ENCODE measurements around the gene HIVEP3.
"Not testable (repeated sequence)": the region's sequence is repeated elsewhere in the genome, so short reads cannot be mapped to it uniquely, and the experiment has no call there.

HIVEP3 gene

DNA sequence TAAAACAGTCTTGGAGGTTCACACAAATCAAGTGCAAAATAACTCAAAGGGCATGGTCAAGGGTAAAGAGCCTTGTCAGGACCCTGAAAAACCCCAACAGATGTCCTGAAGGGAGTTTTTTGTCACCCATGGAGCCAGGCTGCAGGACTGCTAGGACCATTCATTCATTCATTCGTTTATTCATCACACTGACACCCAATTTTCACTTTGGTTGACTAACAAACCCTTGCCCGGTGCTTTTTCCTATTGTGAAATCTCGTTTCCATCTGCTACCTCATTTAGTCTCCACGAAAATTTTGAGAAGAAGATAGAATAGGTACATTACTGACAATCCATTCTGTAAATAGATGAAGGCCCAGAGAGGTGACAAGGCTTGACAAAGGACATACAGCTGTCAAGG, 216.0 kb downstream of the HIVEP3 start:
- no peak for DNase-seq (ENCODE audit: low read depth, low spot score)
- H3K27ac ChIP-seq: no peak overlapping the region

DNA sequence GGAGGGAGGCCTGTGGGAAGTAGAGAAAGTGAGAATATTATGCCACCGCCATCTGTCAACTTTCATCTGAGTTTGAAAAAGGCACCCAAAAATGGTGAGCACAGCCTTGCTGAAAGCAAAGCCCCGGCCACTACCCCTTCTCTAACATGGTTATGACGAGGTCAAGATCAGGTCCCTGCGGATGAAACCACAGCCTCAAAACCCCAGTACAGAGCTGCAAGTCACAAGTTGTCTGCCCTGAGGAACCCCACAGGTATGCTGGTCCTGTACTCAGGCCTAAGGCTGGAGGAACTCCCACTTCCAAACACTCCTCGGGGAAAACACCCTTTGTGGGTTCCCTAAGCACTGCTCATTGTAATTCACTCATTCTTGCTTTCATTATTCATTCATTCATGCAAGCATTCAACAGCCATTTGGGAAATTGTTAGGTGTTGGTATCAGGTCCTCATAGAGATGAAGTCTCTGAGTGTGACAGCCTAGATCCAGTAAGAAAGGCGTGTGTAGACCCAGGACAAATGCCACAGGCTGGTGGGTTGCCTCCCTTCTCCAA, 217.7 kb downstream of the HIVEP3 start:
- H3K27ac ChIP-seq: no peak overlapping the region
- no peak for DNase-seq (ENCODE audit: low read depth, low spot score)

DNA sequence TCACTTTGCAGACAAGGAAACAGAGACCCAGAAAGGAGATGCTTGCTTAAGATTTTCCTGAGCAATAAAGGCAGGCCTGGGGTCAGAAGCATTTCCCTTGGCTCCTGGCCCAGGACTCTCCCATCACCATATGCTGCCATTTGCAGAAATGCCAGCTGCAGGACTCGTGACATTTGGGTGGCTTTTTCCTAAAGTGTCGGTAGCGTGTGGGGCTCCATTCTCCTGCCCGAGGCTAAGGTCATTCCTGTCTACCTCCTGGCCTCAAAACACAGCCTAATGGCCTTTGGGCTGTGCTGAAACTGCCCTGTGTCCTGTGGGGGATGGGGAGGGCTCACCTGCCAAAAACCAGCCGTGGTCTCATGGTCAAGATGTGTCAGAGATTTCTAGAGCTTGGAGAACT, 218.1 kb downstream of the HIVEP3 start:
- H3K27ac ChIP-seq: no peak overlapping the region
- DNase-seq (ENCODE audit: low read depth, low spot score): no peak

GRCh38 chr1:41699861-41700248, 218.9 kb downstream of the HIVEP3 start:
- H3K27ac ChIP-seq: no peak overlapping the region

GRCh38 chr1:41698916-41699860, 219.5 kb downstream of the HIVEP3 start:
- DNase-seq (ENCODE audit: low read depth, low spot score): no peak
- no peak overlapping the region for H3K27ac ChIP-seq

More at GRCh38 chr1:41699861-41700248, 218.9 kb downstream of the HIVEP3 start:
- DNase-seq (ENCODE audit: low read depth, low spot score): no peak

DNA sequence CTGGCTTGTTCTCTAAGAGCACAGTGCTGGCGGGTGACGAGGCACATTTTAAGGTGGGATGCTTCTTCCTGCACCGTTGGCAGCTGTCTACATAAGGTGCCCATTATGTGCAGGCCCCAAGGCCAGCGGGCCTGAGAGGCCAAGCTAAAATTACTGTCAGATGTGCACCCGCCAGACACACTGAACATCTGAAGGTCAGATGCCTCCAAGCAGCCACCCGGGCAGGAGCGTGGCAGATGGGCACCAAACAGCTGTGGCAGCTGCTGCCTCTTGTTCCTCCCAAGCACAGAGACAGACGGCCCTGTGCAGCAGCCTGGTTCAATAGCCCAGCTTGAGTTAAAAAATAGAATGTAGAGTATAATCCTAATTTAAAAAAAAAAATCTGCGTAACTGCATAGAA, 222.3 kb downstream of the HIVEP3 start:
- no peak overlapping the region for H3K27ac ChIP-seq
- no peak for DNase-seq (ENCODE audit: low read depth, low spot score)

DNA sequence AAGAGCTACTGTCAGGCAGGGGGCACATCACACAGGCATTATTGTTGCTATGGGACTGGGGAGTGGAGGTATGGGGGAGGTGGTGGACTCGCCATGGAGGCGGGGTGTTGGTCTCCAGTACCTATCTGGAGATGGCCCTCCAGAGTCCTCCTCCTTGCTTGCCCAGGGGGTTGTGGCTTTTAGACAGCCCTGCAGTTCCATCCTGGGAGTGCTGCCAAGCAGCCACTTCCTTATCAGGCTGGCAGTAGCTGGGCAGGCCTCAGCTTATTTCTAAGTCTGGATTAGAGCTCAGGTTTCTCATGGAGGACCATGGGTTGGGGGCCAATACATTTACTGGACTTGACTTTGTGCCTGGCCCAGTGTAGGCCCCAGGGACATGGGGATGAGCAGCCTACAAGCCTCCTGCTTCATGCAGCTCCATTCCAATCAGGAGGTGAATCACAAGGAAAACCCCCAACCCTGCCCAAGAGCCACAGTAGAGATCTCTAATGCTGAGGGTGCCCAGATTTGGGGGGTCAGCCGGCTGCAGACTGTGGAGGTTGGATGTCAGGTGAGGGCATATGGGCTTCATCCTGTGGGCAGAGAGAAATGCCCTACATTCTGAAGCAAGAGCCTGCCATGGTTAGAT, 223.5 kb downstream of the HIVEP3 start:
- DNase-seq (ENCODE audit: low read depth, low spot score): no peak
- H3K27ac ChIP-seq: no peak overlapping the region

GRCh38 chr1:41691966-41692365, 226.8 kb downstream of the HIVEP3 start:
- DNase-seq (ENCODE audit: low read depth, low spot score); H3K27ac ChIP-seq: not testable (repeated sequence)

DNA sequence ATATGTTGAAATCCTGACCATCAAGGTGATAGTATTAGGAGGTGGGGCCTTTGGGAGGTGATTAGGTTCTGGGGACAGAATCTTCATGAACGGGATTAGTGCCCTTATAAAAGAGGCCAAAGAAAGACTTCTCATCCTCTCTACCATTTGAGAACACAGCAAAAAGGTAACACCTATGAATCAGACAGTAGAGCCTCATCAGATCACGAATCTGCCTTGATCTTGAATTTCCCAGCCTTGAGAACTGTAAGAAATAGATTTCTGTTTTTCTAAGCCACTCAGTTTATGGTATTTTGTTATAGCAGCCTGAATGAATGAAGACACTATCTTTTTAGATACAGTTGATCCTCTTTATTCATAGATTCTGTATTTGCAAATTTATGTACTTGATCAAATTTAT, 227.3 kb downstream of the HIVEP3 start:
- no peak for DNase-seq (ENCODE audit: low read depth, low spot score)
- H3K27ac ChIP-seq: no peak overlapping the region

GRCh38 chr1:41690331-41690730, 228.4 kb downstream of the HIVEP3 start:
- no peak for DNase-seq (ENCODE audit: low read depth, low spot score)
- no peak overlapping the region for H3K27ac ChIP-seq

GRCh38 chr1:41689558-41689981, 229.2 kb downstream of the HIVEP3 start:
- H3K27ac ChIP-seq: no peak overlapping the region
- no peak for DNase-seq (ENCODE audit: low read depth, low spot score)

- no peak overlapping the region for H3K27ac ChIP-seq
- DNase-seq (ENCODE audit: low read depth, low spot score): no peak
Observed at GRCh38 chr1:41689139-41689538, 229.6 kb downstream of the HIVEP3 start.

- H3K27ac ChIP-seq: no peak overlapping the region
- no peak for DNase-seq (ENCODE audit: low read depth, low spot score)
Observed at GRCh38 chr1:41687007-41687406, 231.7 kb downstream of the HIVEP3 start.

DNA sequence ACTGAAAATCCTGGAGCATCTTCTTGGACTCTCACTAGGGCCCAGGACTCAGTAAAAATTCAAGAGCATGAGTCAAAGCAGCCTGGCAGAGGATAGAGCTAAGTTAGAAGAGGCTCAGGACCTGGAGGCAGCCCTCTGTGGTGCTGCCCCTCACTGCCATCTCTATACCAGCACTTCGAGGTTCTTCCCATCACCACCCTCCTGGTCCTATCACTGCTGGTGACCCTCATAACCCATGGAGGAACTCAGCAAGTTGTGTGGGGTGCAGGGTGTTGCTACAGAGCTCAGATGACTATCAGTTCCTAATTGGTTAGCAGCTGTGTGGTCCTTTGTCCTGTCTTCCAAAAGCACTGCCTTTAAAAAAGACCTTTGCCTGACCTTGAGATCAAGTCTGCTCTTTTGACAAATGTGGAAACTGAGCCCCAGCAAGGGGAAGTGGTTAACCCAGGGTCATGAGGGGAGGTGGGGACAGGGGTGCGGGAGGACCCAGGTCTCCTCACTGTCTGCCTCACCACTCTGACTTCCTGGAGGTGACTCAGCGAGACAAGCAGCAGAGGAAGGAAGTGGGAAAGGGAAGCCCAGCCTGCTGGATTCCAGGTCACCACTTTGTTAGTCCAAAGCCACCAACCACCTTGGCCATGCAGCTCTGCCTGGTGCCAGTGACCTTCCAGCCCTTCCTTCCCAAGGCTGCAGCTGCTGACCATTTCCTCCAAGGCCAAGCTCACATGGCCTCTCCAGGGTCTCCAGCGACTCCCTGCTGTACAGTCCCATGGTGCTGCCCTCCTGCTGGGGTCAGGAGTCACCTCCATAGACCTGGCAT, 234.8 kb downstream of the HIVEP3 start:
- H3K27ac ChIP-seq: no peak overlapping the region
- no peak for DNase-seq (ENCODE audit: low read depth, low spot score)

GRCh38 chr1:41682845-41683625, 235.7 kb downstream of the HIVEP3 start:
- no peak overlapping the region for H3K27ac ChIP-seq
- DNase-seq (ENCODE audit: low read depth, low spot score): no peak

DNA sequence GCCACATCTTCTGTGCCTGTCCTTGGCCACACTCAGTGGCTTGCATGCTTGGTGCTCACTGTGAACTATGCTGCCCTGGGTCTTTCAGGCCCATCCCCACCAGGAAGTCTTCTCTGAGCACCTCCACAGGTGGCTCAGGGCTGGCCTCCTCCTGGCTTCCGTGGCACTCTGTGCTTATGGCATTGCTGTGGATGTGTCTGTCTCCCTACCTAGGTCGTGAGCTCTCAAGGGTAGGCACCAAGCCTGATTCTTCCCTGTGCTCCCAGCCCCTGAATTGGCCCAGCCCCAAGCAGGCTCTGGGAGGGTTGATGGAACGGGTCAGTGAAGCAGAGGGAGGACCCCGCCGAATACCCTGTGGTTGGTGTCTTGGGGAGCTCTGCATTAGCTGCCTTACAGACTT, 236.6 kb downstream of the HIVEP3 start:
- H3K27ac ChIP-seq: no peak overlapping the region
- DNase-seq (ENCODE audit: low read depth, low spot score): no peak

GRCh38 chr1:41681331-41682098, 237.2 kb downstream of the HIVEP3 start:
- no peak overlapping the region for H3K27ac ChIP-seq

DNA sequence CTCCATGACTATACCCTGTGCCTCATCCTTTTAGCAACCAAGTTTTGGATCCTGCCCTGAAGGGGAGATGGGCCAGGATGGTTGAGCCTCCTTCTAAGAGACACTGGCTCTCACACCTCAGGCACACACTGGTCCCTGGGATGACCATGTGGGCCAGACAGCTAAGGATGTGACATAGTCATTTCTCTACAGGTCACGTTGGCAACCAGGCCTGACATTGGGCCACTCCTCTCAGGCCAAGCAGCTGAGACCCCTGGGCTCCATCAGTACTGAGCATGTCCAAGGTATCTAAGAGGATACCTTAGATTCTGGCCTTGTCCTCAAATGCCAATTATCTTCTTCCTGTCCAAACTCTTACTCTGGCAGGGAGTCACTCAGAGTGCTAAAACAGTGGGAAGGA, 238.7 kb downstream of the HIVEP3 start:
- H3K27ac ChIP-seq: no peak overlapping the region
- DNase-seq (ENCODE audit: low read depth, low spot score): no peak

More at GRCh38 chr1:41681331-41682098, 237.2 kb downstream of the HIVEP3 start:
- DNase-seq (ENCODE audit: low read depth, low spot score): no peak

- no peak overlapping the region for H3K27ac ChIP-seq
- DNase-seq (ENCODE audit: low read depth, low spot score): peak; percentile 14
Observed at GRCh38 chr1:41679531-41679930, 239.2 kb downstream of the HIVEP3 start.

Measured in epithelial cell of prostate (primary cell).